ENCODE data around the gene DLEU7.

DNA sequence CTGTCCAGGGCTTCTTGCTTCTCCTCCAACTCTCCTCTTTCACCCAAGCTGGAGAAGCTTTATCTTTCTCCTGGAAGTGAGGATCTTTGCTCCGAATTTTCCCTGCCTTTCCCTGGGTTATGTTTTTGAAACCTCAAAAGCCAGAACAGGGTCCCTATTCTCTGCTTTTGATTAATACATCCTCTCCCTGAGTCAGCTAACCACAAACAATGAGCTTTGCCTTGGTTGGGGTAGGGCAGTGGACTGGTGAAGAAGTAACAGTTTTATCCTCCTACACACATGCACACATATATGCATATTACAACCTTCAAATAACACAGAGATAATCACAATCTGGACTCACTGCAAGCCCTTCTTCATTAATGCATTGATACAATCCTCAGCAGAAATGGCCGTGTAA is 44.6 kb downstream of the DLEU7 start:
- no peak for TF ChIP-seq CTCF (IDR thresholded peaks at IDR 0.05)
- no peak for TF ChIP-seq POLR2A (IDR thresholded peaks at IDR 0.05)
